NCI-H2227 (cell line): ENCODE results near the gene SEMA6B.

Experiments used
- DNase-seq: peaks from one replicate; lab custom pipeline; 2025; ENCODE audit not compliant: unreplicated experiment; lab: John Stamatoyannopoulos, UW

SEMA6B gene

GRCh38 chr19:4494691-4495064, 64.8 kb downstream of the SEMA6B start:
- DNase-seq: no peak

GRCh38 chr19:4493929-4494690, 65.4 kb downstream of the SEMA6B start:
- no peak for DNase-seq

GRCh38 chr19:4493104-4493928, 66.2 kb downstream of the SEMA6B start:
- DNase-seq: no peak
